ENCODE results near the gene HAUS5.

DNA sequence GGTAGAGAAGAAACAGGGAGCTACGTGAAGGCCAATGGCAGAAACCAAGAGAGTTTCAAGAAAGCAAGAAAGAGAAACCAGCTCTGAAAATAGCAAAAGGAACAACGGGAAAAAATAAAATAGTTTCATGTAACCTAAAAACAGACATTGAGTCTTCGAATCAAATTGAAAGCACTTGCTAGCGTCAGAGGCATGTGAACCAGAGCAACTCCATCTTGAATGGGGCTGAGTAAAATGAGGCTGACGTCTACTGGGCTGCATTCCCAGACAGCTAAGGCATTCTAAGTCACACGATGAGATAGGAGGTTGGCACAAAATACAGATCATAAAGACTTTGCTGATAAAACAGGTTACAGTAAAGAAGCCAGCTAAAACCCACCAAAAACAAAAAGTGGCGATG lies 33.8 kb upstream of the HAUS5 start:
- TF ChIP-seq, protein P1, sequence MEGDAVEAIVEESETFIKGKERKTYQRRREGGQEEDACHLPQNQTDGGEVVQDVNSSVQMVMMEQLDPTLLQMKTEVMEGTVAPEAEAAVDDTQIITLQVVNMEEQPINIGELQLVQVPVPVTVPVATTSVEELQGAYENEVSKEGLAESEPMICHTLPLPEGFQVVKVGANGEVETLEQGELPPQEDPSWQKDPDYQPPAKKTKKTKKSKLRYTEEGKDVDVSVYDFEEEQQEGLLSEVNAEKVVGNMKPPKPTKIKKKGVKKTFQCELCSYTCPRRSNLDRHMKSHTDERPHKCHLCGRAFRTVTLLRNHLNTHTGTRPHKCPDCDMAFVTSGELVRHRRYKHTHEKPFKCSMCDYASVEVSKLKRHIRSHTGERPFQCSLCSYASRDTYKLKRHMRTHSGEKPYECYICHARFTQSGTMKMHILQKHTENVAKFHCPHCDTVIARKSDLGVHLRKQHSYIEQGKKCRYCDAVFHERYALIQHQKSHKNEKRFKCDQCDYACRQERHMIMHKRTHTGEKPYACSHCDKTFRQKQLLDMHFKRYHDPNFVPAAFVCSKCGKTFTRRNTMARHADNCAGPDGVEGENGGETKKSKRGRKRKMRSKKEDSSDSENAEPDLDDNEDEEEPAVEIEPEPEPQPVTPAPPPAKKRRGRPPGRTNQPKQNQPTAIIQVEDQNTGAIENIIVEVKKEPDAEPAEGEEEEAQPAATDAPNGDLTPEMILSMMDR (IDR thresholded peaks at IDR 0.05; ENCODE audit: low read depth, low read length): no peak
- no peak for TF ChIP-seq EZH2phosphoT487 (IDR thresholded peaks at IDR 0.05; ENCODE audit: low read depth)

Measured in OCI-LY3 (cell line).